ENCODE data around the gene MINK1. TPM values are rescaled to one million over a fixed set of nuclear protein-coding genes. Genes with fewer than 3 reads are reported as not detected.

Gene MINK1
- total and polyA plus RNA-seq, 10 of the 15 experiments (the other 5 are each of a cell fraction or from before 2014, with no cell fraction given) = 0.08 to 55.6 (median 15.0) TPM

GRCh38 chr17:4908301-4908700 lies 75.2 kb downstream of the MINK1 start (continued):
- no peak for TF ChIP-seq BRCA1 (IDR thresholded peaks at IDR 0.05; ENCODE audit: low read depth, low read length)
- TF ChIP-seq ZNF592 (IDR thresholded peaks at IDR 0.05) = no peak
- no peak for TF ChIP-seq NR2C1 (IDR thresholded peaks at IDR 0.05)
- no peak for TF ChIP-seq SMAD1 (IDR thresholded peaks at IDR 0.05; ENCODE audit: low read depth, partially characterized antibody)
- TF ChIP-seq POLR2AphosphoS2 (IDR thresholded peaks at IDR 0.05; ENCODE audit: low read depth, low read length) = no peak
- no peak for TF ChIP-seq SIX5 (IDR thresholded peaks at IDR 0.05; ENCODE audit: low read depth, low read length, severe bottlenecking)
- TF ChIP-seq BCLAF1 (IDR thresholded peaks at IDR 0.05) = no peak
